Mesendoderm (in vitro differentiated cells): ENCODE results near the gene SFTA2.
"Not testable (repeated sequence)": the region's sequence is repeated elsewhere in the genome, so short reads cannot be mapped to it uniquely, and the experiment has no call there.

ENCODE experiments used
- DNase-seq: peaks from one replicate; pipeline ENCODE4 v3.0.0; 2013
- H2AK5ac ChIP-seq: 2 replicates; pipeline ENCODE4 v1.6.1; 2013; ENCODE audit warnings: low read length, inconsistent platforms
- H2BK120ac ChIP-seq: 2 replicates; pipeline ENCODE4 v1.6.1; 2013; ENCODE audit warnings: low read depth, mild to moderate bottlenecking, low read length, moderate library complexity, mixed read lengths
- H2BK15ac ChIP-seq: replicated peaks from 2 replicates; pipeline ENCODE4 v1.6.1; 2013; ENCODE audit warnings: low read depth, mild to moderate bottlenecking, moderate library complexity
- H2BK5ac ChIP-seq: 2 replicates; pipeline ENCODE4 v1.6.1; 2013; ENCODE audit warnings: low read length, inconsistent platforms
- H3K18ac ChIP-seq: 2 replicates; pipeline ENCODE4 v1.6.1; 2013; ENCODE audit warnings: mild to moderate bottlenecking, low read length, mixed read lengths
- H3K23ac ChIP-seq: one replicate; pipeline ENCODE4 v1.6.1; 2013; ENCODE audit warnings: low read length
- H3K27ac ChIP-seq: 2 replicates; pipeline ENCODE4 v1.5.1; 2013; ENCODE audit warnings: low read depth, mild to moderate bottlenecking, inconsistent platforms, low read length, moderate library complexity
- H3K27me3 ChIP-seq: 2 replicates; pipeline ENCODE4 v1.6.1; 2013; ENCODE audit warnings: low read length, control low read depth, mild to moderate bottlenecking, inconsistent platforms; ENCODE audit not compliant: insufficient read depth, poor library complexity
- H3K36me3 ChIP-seq: 2 replicates; pipeline ENCODE4 v1.6.1; 2013; ENCODE audit warnings: low read length, inconsistent platforms; ENCODE audit not compliant: control insufficient read depth, insufficient read depth
- H3K4ac ChIP-seq: one replicate; pipeline ENCODE4 v1.6.1; 2013; ENCODE audit warnings: low read depth, mild to moderate bottlenecking, low read length, moderate library complexity
- H3K4me1 ChIP-seq: 2 replicates; pipeline ENCODE4 v1.6.1; 2013; ENCODE audit warnings: low read depth, low read length, inconsistent platforms; ENCODE audit not compliant: control insufficient read depth
- H3K4me2 ChIP-seq: 2 replicates; pipeline ENCODE4 v1.6.1; 2013; ENCODE audit warnings: low read length
- H3K4me3 ChIP-seq: 2 replicates; pipeline ENCODE4 v1.5.1; 2013; ENCODE audit warnings: mild to moderate bottlenecking, low read length
- H3K56ac ChIP-seq: one replicate; pipeline ENCODE4 v1.6.1; 2013; ENCODE audit warnings: low read length
- H3K79me1 ChIP-seq: 2 replicates; pipeline ENCODE4 v1.6.1; 2013; ENCODE audit warnings: low read length, inconsistent platforms
- H3K79me2 ChIP-seq: 2 replicates; pipeline ENCODE4 v1.6.1; 2013; ENCODE audit warnings: mild to moderate bottlenecking, low read length; ENCODE audit not compliant: control insufficient read depth, insufficient read depth
- H3K9ac ChIP-seq: 2 replicates; pipeline ENCODE4 v1.6.1; 2013; ENCODE audit warnings: low read length, inconsistent platforms
- H4K5ac ChIP-seq: one replicate; pipeline ENCODE4 v1.6.1; 2013; ENCODE audit warnings: low read length
- H4K8ac ChIP-seq: one replicate; pipeline ENCODE4 v1.6.1; 2013; ENCODE audit warnings: low read depth, mild to moderate bottlenecking, control low read depth, low read length, moderate library complexity
- WGBS: extraction: QIAGEN DNeasy Blood & Tissue Kit; methylation state at CpG from one replicate; pipeline ENCODE4 v1.1.7; 2013; ENCODE audit warnings: low lambda C conversion rate, missing lambda C conversion rate; ENCODE audit not compliant: insufficient coverage; ENCODE audit errors: extremely low coverage; 5-methylcytosine and 5-hydroxymethylcytosine counted together

Gene SFTA2

DNA sequence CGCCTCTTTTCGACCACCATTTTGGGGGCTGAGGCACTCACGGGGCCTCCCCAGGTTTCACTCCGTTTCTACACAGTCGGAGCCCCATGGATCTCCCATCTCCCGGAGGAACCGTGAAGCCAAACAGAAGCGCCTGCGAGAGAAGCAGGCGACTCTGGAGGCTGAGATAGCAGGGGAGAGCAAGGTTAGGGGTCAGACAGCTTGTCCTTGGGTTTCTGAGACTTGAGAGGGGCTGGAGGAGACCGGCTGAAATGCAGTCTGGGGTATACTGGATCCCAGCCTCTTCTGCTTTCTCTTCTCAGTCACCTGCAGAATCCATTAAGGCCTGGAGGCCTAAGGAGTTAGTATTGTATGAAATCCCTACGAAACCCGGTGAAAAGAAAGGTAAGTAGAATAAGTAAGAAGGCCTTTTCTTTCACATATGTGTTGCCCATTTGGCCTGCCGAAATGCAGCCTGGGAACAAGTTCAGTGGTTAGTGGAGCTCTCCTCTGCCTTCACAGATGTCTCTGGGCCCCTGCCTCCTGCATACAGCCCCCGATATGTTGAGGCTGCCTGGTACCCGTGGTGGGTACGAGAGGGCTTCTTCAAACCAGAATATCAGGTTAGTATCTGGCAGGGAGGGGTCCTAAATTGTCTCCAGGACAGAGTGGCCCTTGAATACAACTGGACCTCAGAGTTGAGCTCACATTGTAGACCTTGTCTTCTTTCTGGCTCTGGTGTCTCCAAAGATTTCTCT is 16.9 kb downstream of the SFTA2 start:
- Histone ChIP-seq H3K4me2 (peak overlapping the region; percentile 77), H4K8ac (no peak overlapping the region), H3K4me1 (no peaks in the 10 kb centered on the region), H2BK120ac (no peak overlapping the region), H2AK5ac (peak overlapping the region; percentile 56), H4K5ac (no peak overlapping the region), H3K23ac (no peak overlapping the region), H3K9ac (peak overlapping the region; percentile 88), H3K18ac (no peak overlapping the region), H3K27me3 (no peaks in the 10 kb centered on the region), H3K56ac (peak overlapping the region; percentile 88), H3K36me3 (no peaks in the 10 kb centered on the region), H2BK5ac (no peak overlapping the region), H3K79me2 (no peaks in the 10 kb centered on the region), H3K27ac (no peak overlapping the region), H3K79me1 (no peaks in the 10 kb centered on the region), H3K4me3 (no peak overlapping the region), H3K4ac (no peak overlapping the region), H2BK15ac (no peak overlapping the region)
- DNase-seq, result no peak
- no CpG with 5 or more reads among the region's 17 CpGs for WGBS

DNA sequence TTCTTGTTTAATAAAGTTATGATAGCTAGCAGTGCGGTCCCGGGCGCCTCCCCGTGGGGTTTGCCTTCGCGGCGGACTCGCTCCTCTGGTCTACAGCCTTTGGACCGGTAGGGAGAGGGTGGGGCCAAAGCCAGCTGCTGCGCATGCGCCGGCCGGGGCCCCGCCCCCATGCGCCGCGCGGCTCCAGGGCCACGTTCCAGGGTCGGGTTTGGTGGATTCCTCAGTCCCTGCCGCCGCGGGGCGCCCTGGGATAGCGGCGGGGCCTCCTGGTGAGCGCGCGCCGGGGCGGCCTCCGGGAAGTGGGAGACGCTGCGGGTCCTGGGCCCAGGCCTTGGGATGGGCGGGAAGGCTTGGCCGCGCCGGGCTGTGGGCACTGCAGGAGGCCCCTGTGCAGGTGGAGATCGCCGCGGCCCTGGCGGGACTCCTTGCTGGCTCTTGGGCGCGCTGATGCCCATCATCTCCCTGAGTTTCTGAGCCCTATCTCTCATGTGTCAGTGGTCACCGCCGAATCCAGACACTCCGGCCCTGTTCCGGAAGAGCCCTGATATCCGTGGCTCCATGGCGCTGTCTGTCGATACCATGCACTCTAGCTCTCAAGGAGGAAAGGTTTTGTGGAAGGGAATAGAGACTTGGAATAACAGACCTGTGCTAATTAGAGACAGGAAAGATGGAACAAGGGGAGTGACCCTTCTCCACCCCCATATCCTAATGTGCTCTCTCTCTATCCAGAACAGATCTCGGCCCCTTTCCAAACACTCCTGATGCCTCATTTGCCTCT is 17.7 kb downstream of the SFTA2 start, which contains the start of gene VARS2:
TSS of gene VARS2 (plus strand) at position 163 of the 778 bp plus-strand sequence. CDS start at position 762, 599 bp downstream.
- Histone ChIP-seq H3K4me3 (peak within 1 kb of the TSS; percentile 15), H3K27me3 (no peaks in the 10 kb centered on the region), H3K79me1 (no peaks in the 10 kb centered on the region), H2AK5ac (peak within 1 kb of the TSS; percentile 56), H3K4me1 (no peaks in the 10 kb centered on the region), H3K9ac (peak within 1 kb of the TSS; percentile 88), H3K18ac (peak within 1 kb of the TSS; percentile 53), H3K56ac (peak within 1 kb of the TSS; percentile 93), H4K8ac (peak within 1 kb of the TSS; percentile 78), H3K79me2 (no peaks in the 10 kb centered on the region), H2BK120ac (no peak within 1 kb of the TSS), H2BK5ac (no peak within 1 kb of the TSS), H3K4me2 (peak within 1 kb of the TSS; percentile 77), H2BK15ac (no peak within 1 kb of the TSS), H4K5ac (no peak within 1 kb of the TSS), H3K23ac (peak within 1 kb of the TSS; percentile 95), H3K36me3 (no peaks in the 10 kb centered on the region), H3K27ac (no peak within 1 kb of the TSS), H3K4ac (peak within 1 kb of the TSS; percentile 40)
- whole genome bisulfite sequencing, result no CpG with 5 or more reads among the region's 52 CpGs
- DNase-seq, result peak; percentile 84

DNA sequence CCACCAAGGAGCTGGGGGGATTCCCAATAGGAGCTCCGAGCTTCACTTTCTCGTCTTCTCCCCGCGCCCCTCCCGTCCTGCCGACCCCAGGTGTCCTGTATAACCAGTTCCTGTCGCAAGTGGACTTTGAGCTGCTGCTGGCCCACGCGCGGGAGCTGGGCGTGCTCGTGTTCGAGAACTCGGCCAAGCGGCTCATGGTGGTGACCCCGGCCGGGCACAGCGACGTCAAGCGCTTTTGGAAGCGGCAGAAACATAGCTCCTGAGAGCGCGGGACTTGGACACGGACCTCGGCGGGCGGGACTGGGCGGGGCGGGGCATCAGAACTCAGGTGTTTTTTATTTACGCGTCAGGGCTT is 18.3 kb downstream of the SFTA2 start:
- no peak overlapping the region for H3K27ac ChIP-seq

DNA sequence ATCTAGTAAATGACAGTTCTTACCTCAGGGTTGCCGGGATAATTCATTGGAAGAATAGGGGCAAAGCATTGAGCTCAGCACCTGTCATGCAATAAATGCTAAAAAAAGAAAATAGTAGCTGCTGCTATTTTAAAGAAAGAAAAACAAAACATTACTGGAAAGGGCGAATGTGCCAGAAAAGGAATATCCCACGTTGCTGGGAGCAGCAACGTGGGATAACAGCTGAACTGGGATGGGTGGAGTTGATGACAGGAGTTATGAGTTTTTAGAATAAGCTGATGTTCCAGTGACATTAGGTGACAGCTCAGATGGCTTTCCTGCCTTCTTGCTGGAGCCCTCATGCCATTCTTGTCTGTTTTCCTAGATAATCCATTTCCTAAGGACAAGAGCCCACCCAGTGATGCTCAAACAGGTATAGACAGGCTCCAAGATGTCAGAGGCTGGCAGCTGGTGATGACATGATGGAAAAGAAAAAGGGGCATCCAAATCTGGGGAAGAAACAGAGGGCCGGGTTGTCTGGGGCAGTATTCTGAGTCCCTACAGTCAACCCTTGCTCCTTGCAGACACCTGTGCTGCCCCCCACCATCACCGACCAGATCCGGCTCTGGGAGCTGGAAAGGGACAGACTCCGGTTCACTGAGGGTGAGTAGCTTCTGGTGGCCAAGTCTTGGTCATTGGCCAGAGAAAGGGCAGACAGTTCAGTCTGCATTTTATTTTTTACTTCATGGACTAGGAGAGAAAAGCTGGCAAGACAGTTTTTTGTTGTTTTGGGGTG is 19.0 kb downstream of the SFTA2 start:
- no CpG with 5 or more reads among the region's 8 CpGs for WGBS
- Histone ChIP-seq H3K4me1 (peaks cover 3% of the 10 kb centered on the region), H3K36me3 (no peaks in the 10 kb centered on the region), H3K4ac (no peak overlapping the region), H3K9ac (no peak overlapping the region), H3K79me1 (peaks cover 6% of the 10 kb centered on the region), H4K8ac (no peak overlapping the region), H3K56ac (no peak overlapping the region), H4K5ac (no peak overlapping the region), H2BK15ac (no peak overlapping the region), H3K79me2 (peaks cover 8% of the 10 kb centered on the region), H2BK5ac (no peak overlapping the region), H2BK120ac (no peak overlapping the region), H3K27me3 (no peaks in the 10 kb centered on the region), H3K23ac (no peak overlapping the region), H3K4me3 (no peak overlapping the region), H3K4me2 (no peak overlapping the region), H2AK5ac (no peak overlapping the region), H3K18ac (no peak overlapping the region), H3K27ac (no peak overlapping the region)
- no peak for DNase-seq

More for the DNA sequence above, 18.3 kb downstream of the SFTA2 start:
- Histone ChIP-seq H3K36me3 (no peaks in the 10 kb centered on the region), H3K9ac (peak overlapping the region; percentile 82), H2BK5ac (no peak overlapping the region), H3K4me1 (peaks cover 2% of the 10 kb centered on the region), H3K27me3 (no peaks in the 10 kb centered on the region), H4K8ac (no peak overlapping the region), H3K56ac (peak overlapping the region; percentile 93), H2BK15ac (no peak overlapping the region), H3K4ac (peak overlapping the region; percentile 40), H3K4me2 (peak overlapping the region; percentile 40), H2BK120ac (no peak overlapping the region), H3K23ac (peak overlapping the region; percentile 95), H3K18ac (peak overlapping the region; percentile 53), H3K4me3 (no peak overlapping the region), H2AK5ac (no peak overlapping the region), H3K79me2 (peaks cover 4% of the 10 kb centered on the region), H3K79me1 (peaks cover 4% of the 10 kb centered on the region), H4K5ac (no peak overlapping the region)
- no CpG with 5 or more reads among the region's 31 CpGs for WGBS
- DNase-seq, result no peak

DNA sequence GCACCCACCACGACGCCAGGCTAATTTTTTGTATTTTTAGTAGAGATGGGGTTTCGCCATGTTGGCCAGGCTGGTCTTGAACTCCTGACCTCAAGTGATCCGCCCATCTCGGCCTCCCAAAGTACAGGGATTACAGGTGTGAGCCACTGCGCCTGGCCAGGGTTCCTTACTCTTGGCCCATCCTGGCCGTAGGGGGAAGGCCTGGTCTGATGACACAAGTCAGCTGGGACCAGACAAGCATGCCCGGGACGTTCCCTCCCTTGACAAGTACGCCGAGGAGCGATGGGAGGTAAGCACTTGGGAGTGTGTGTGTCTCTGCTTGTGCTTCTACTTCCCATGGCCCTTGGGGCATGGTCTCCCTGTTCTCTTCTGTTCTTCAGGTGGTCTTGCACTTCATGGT is 21.5 kb downstream of the SFTA2 start:
- not testable (repeated sequence) for H3K79me2 ChIP-seq, H3K18ac ChIP-seq, H3K27ac ChIP-seq, H2AK5ac ChIP-seq, H3K79me1 ChIP-seq, H2BK120ac ChIP-seq, H3K27me3 ChIP-seq, DNase-seq, H3K9ac ChIP-seq, H4K8ac ChIP-seq, H4K5ac ChIP-seq, H2BK15ac ChIP-seq, H3K56ac ChIP-seq, H3K4ac ChIP-seq, H3K23ac ChIP-seq, H3K4me2 ChIP-seq, H3K36me3 ChIP-seq, H3K4me3 ChIP-seq, H2BK5ac ChIP-seq, H3K4me1 ChIP-seq
- WGBS, result no CpG with 5 or more reads among the region's 12 CpGs
